Fibroblast of lung (primary cell): ENCODE data around the gene SH2D3C.

ENCODE experiments used
- EZH2 ChIP-seq: IDR thresholded peaks from 2 replicates; pipeline ENCODE4 v1.5.1; 2012; ENCODE audit warnings: low read length, control low read depth, mild to moderate bottlenecking; ENCODE audit errors: missing control alignments
- TF ChIP-seq, protein P1 (sequence below), 2 donors: IDR thresholded peaks in 1 of 2; conservative IDR thresholded peaks in 1 of 2; 1 replicate in 1 of 2; 2 replicates in 1 of 2; pipeline ENCODE4 v1.5.1; 2011 to 2012; ENCODE audit warnings: low read length in 2 of 2, control low read depth in 1 of 2, inconsistent platforms in 1 of 2, low read depth in 1 of 2, mild to moderate bottlenecking in 1 of 2

DNA sequence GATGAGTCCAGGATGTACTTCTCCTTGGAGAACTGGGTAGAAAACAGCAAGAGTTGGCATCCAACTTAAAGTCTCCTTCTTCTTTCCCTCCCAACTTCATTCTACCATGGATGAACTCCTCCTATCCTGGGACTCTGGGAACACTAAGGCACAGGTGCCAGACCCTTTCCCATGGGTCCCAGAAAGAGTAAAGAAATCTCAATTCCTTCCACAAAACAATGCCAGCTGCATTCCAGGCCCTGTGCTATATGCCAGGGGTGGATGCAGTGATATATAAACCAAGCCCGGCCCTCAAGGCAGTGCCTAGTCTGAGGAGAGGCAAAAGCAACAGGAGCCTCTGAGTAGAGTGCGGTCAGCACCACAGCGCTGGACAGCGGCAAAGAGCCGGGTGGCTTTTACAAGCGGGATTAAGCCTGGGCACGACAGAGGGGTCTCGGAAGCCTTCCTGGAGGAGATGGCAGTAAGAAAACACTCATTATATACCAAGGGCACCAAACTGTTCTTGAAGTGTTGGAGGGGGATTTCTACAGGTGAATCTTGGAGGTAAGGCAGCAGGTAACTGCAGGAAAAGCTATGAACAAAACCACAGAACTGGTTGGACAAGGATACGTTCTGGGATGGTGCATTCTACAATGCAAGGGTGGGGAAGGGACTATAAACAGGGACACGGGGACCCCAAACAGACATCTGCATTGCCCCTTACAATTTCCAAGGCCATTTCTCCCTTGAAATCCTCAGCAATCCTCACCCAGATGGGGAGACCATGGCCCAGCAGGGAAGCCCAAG, 27.0 kb downstream of the SH2D3C start:
- TF ChIP-seq, protein P1, sequence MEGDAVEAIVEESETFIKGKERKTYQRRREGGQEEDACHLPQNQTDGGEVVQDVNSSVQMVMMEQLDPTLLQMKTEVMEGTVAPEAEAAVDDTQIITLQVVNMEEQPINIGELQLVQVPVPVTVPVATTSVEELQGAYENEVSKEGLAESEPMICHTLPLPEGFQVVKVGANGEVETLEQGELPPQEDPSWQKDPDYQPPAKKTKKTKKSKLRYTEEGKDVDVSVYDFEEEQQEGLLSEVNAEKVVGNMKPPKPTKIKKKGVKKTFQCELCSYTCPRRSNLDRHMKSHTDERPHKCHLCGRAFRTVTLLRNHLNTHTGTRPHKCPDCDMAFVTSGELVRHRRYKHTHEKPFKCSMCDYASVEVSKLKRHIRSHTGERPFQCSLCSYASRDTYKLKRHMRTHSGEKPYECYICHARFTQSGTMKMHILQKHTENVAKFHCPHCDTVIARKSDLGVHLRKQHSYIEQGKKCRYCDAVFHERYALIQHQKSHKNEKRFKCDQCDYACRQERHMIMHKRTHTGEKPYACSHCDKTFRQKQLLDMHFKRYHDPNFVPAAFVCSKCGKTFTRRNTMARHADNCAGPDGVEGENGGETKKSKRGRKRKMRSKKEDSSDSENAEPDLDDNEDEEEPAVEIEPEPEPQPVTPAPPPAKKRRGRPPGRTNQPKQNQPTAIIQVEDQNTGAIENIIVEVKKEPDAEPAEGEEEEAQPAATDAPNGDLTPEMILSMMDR (conservative IDR thresholded peaks at IDR 0.05 in 1 of 2, IDR thresholded peaks at IDR 0.05 in 1 of 2; ENCODE audit: low read depth in 1 of 2, low read length in 2 of 2) = no peak
- TF ChIP-seq EZH2 = no peak
